ENCODE measurements around the gene NUDT16L1. TPM values are rescaled to one million over a fixed set of nuclear protein-coding genes. Genes with fewer than 3 reads are reported as not detected.

Gene NUDT16L1
- total and polyA plus RNA-seq, 2 of the 13 experiments (the other 11 are each of a cell fraction or from before 2014, with no cell fraction given), result 28.0 to 40.5 TPM

DNA sequence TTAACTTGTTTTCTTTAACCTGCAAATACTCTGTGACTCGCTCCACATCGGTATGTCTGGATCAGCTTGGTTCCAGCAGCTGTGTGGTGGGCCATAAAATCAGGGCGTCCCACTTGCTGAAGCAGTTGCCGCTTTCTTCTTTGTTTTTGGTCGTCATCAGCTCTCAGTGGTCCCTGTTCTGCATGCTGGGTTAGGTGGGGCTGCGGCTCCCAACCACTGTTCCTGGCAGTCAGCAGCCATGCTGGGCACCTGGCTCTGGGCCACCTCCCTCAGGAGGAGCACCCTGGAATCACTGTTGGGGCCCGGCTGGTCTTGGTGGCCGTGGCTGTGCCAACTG is 45.8 kb upstream of the NUDT16L1 start (continued):
- TF ChIP-seq, protein P1, sequence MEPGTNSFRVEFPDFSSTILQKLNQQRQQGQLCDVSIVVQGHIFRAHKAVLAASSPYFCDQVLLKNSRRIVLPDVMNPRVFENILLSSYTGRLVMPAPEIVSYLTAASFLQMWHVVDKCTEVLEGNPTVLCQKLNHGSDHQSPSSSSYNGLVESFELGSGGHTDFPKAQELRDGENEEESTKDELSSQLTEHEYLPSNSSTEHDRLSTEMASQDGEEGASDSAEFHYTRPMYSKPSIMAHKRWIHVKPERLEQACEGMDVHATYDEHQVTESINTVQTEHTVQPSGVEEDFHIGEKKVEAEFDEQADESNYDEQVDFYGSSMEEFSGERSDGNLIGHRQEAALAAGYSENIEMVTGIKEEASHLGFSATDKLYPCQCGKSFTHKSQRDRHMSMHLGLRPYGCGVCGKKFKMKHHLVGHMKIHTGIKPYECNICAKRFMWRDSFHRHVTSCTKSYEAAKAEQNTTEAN (CRISPR knock-in tag; conservative IDR thresholded peaks at IDR 0.05), result no peak
- TF ChIP-seq DR1 (CRISPR knock-in tag; IDR thresholded peaks at IDR 0.05) (no peak), ZNF205 (CRISPR knock-in tag; IDR thresholded peaks at IDR 0.05) (no peak), ZNF781 (CRISPR knock-in tag; IDR thresholded peaks at IDR 0.05; ENCODE audit: borderline replicate concordance, not compliant biosample characterization) (no peak), SIN3B (IDR thresholded peaks at IDR 0.05; ENCODE audit: low read length) (no peak), TRIM24 (CRISPR knock-in tag; IDR thresholded peaks at IDR 0.05) (no peak), BCL6 (CRISPR knock-in tag; IDR thresholded peaks at IDR 0.05) (no peak), STAT5B (CRISPR knock-in tag; IDR thresholded peaks at IDR 0.05) (no peak)
- TF ChIP-seq, protein P2, sequence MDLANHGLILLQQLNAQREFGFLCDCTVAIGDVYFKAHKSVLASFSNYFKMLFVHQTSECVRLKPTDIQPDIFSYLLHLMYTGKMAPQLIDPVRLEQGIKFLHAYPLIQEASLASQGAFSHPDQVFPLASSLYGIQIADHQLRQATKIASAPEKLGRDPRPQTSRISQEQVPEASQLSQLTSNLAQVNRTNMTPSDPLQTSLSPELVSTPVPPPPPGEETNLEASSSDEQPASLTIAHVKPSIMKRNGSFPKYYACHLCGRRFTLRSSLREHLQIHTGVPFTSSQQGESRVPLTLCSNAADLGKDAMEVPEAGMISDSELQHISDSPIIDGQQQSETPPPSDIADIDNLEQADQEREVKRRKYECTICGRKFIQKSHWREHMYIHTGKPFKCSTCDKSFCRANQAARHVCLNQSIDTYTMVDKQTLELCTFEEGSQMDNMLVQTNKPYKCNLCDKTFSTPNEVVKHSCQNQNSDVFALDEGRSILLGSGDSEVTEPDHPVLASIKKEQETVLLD (CRISPR knock-in tag; IDR thresholded peaks at IDR 0.05; ENCODE audit: low read depth), result no peak

DNA sequence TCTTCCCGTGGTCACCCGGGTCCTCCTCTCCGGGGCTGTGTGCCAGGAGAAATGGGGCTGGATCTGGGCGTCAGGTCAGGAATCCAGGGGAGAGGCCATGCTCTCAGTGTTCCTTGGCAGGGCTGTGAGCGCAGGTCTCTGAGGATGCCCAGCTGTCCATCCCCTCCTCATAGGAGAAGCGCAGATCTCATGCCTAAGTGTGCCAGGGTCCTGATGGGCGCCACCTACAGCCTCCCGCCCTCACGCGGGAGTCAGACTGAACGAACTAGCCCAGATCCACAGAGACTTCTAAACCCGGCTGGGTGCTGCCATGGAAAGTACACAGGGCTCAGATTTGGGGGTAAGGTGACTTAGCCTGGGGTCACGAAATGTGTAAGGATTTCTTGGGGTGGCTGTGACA is 44.4 kb upstream of the NUDT16L1 start:
- TF ChIP-seq, protein P3, sequence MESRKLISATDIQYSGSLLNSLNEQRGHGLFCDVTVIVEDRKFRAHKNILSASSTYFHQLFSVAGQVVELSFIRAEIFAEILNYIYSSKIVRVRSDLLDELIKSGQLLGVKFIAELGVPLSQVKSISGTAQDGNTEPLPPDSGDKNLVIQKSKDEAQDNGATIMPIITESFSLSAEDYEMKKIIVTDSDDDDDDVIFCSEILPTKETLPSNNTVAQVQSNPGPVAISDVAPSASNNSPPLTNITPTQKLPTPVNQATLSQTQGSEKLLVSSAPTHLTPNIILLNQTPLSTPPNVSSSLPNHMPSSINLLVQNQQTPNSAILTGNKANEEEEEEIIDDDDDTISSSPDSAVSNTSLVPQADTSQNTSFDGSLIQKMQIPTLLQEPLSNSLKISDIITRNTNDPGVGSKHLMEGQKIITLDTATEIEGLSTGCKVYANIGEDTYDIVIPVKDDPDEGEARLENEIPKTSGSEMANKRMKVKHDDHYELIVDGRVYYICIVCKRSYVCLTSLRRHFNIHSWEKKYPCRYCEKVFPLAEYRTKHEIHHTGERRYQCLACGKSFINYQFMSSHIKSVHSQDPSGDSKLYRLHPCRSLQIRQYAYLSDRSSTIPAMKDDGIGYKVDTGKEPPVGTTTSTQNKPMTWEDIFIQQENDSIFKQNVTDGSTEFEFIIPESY (CRISPR knock-in tag; IDR thresholded peaks at IDR 0.05), result peak; percentile 97
- TF ChIP-seq, protein P4, sequence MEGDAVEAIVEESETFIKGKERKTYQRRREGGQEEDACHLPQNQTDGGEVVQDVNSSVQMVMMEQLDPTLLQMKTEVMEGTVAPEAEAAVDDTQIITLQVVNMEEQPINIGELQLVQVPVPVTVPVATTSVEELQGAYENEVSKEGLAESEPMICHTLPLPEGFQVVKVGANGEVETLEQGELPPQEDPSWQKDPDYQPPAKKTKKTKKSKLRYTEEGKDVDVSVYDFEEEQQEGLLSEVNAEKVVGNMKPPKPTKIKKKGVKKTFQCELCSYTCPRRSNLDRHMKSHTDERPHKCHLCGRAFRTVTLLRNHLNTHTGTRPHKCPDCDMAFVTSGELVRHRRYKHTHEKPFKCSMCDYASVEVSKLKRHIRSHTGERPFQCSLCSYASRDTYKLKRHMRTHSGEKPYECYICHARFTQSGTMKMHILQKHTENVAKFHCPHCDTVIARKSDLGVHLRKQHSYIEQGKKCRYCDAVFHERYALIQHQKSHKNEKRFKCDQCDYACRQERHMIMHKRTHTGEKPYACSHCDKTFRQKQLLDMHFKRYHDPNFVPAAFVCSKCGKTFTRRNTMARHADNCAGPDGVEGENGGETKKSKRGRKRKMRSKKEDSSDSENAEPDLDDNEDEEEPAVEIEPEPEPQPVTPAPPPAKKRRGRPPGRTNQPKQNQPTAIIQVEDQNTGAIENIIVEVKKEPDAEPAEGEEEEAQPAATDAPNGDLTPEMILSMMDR (CRISPR knock-in tag; IDR thresholded peaks at IDR 0.05), result 0 out of 2 replicates have a peak, but pooled peaks have one; percentile 5
- no peak for TF ChIP-seq RNF2 (conservative IDR thresholded peaks at IDR 0.05; ENCODE audit: low read depth)
- H3K36me3 ChIP-seq (replicated peaks in 1 of 2; ENCODE audit: control insufficient read depth in 1 of 2, insufficient read depth in 2 of 2, low read length in 2 of 2), result peaks cover 9 to 33% of the 10 kb centered on the region in 2 experiments; a peak in 4 of 5 replicates

More for the DNA sequence above, 44.4 kb upstream of the NUDT16L1 start:
- in situ Hi-C loops (cut with HindIII; ENCODE audit: extremely low pct_ligation_motif_present, low pct_unique_long_range_greater_than_20kb), result no loop called here
- Histone ChIP-seq H3K79me2 (ENCODE audit: insufficient read depth, low read length) (peaks cover 43% of the 10 kb centered on the region), H3K27me3 (ENCODE audit: control insufficient read depth in 1 of 2, insufficient read depth in 2 of 2, low read length in 2 of 2) (no peaks in the 10 kb centered on the region), H3K4me3 (replicated peaks in 1 of 3; ENCODE audit: insufficient read depth in 1 of 3, low read depth in 2 of 3, low read length in 3 of 3) (no peak overlapping the region), H2AFZ (ENCODE audit: low read length) (no peak overlapping the region), H3K4me2 (ENCODE audit: low read depth, low read length) (no peak overlapping the region), H4K20me1 (ENCODE audit: insufficient read depth, low read length) (no peaks in the 10 kb centered on the region), H3K27ac (ENCODE audit: extremely low read length, insufficient read depth, low read length) (no peak overlapping the region), H3K4me1 (ENCODE audit: insufficient read depth, low read length) (peaks cover 40% of the 10 kb centered on the region), H3K9ac (ENCODE audit: insufficient read depth, low read depth, low read length) (no peak overlapping the region), H3K9me3 (ENCODE audit: low read length) (no peaks in the 10 kb centered on the region)
- BruUV-seq (replicated peaks), result no TSS peak
- FAIRE-seq, result no peak
- DNase-seq (ENCODE audit: low spot score), result no peak
- CTCF ChIA-PET (ENCODE audit: low intra/inter-chr PET ratio, low total read pairs), result no interaction called here
- POLR2A ChIA-PET, result interaction anchor here (2.5 kb wide), 1 partner anchor 32 kb away, joined by 9 read pairs; no protein-coding TSS in a partner anchor
- 95% methylated on average over 10 of the region's 13 CpGs for WGBS (ENCODE audit: low lambda C conversion rate)
- ATAC-seq, result no peak
- intact Hi-C loops (cut with micrococcal nuclease; ENCODE audit: unreplicated experiment), result no loop called here

All from HepG2 (cell line).